H1 (cell line): ENCODE measurements around the gene SSBP3. TPM values are rescaled to one million over a fixed set of nuclear protein-coding genes. Genes with fewer than 3 reads are reported as not detected.

Experiments used
- BCL11A ChIP-seq, 2 experiments: IDR thresholded peaks; one replicate each; pipeline ENCODE4 v1.6.1; 2011; ENCODE audit warnings: low read depth in 2 of 2, low read length in 2 of 2, mild to moderate bottlenecking in 2 of 2
- CHD1 ChIP-seq: IDR thresholded peaks from 2 replicates; pipeline ENCODE4 v1.6.1; 2012; ENCODE audit warnings: low read depth, low read length, improper control_type of control experiment
- CTBP2 ChIP-seq: IDR thresholded peaks from 2 replicates; pipeline ENCODE4 v1.7.0; 2011; ENCODE audit warnings: borderline replicate concordance, mild to moderate bottlenecking, moderate library complexity, mixed read lengths, low read length; ENCODE audit not compliant: insufficient read depth, insufficient read length
- POLR2A ChIP-seq, 2 experiments: IDR thresholded peaks; 1 replicate in 1 of 2; 2 replicates in 1 of 2; pipeline ENCODE4 v1.6.1; 2011; ENCODE audit warnings: low read depth in 2 of 2, low read length in 2 of 2, mild to moderate bottlenecking in 2 of 2; ENCODE audit errors: control extremely low read depth in 1 of 2
- TAF7 ChIP-seq: optimal IDR thresholded peaks from 2 replicates; pipeline ENCODE3; 2011; ENCODE audit warnings: low read depth, mild to moderate bottlenecking, inconsistent platforms, low read length, moderate library complexity, borderline replicate concordance
- polyA plus RNA-seq, 7 experiments: library from polyadenylated mRNA; depleted of rRNA in 3 of 7; stranded (reverse) in 5 of 7; unstranded in 2 of 7; fragments of >200 nt in 5 of 7; fragments of 200-250 nt in 2 of 7; gene quantifications; 1 replicate in 5 of 7; 2 replicates in 1 of 7; 4 replicates in 1 of 7; pipeline versions ENCODE4 v1.2.1 to v1.2.3, GENCODE V29; 2011 to 2013; ENCODE audit warnings: missing spikeins in 2 of 7, mixed read lengths in 2 of 7
- total RNA-seq: library from RNA; stranded (reverse); fragmentation: NEBNext Ultra II Directional; extraction: Animal tissue kit (Norgen Biotek cat#: 25700); gene quantifications from 2 replicates; pipeline ENCODE4 v1.2.1, GENCODE V29; 2021

Gene SSBP3
- total and polyA plus RNA-seq, 2 of the 8 experiments (the other 6 are each of a cell fraction or from before 2014, with no cell fraction given) = 99.7 to 133 TPM

- TF ChIP-seq CTBP2 (no peak), CHD1 (no peak), BCL11A (IDR thresholded peaks at IDR 0.05; ENCODE audit: low read depth in 2 of 2, low read length in 2 of 2) (no peak), POLR2A (IDR thresholded peaks at IDR 0.05; ENCODE audit: control extremely low read depth in 1 of 2, low read depth in 2 of 2, low read length in 2 of 2) (no peak), TAF7 (no peak)
Measured at GRCh38 chr1:54180701-54181360, 225.4 kb downstream of the SSBP3 start (continued).
